Tibial nerve (tissue), 3 donors: ENCODE results near the gene CXCL10.

Experiments used
- CTCF ChIP-seq, 5 experiments: fragments of 200-600 bp in 3 of 5; fragments of 450-650 bp in 2 of 5; sonication (generic) in 3 of 5; IDR thresholded peaks; one replicate each; pipeline ENCODE4 v1.5.1; 2016 to 2019; ENCODE audit warnings: antibody characterized with exemption in 5 of 5, mild to moderate bottlenecking in 3 of 5, moderate library complexity in 2 of 5
- POLR2A ChIP-seq, 2 donors: fragments of 450-650 bp; IDR thresholded peaks; one replicate each; pipeline ENCODE4 v1.6.1; 2017; ENCODE audit warnings: antibody characterized with exemption in 2 of 2, mild to moderate bottlenecking in 2 of 2, moderate library complexity in 2 of 2

GRCh38 chr4:76066546-76066945 is 43.2 kb upstream of the CXCL10 start:
- no peak for TF ChIP-seq CTCF (IDR thresholded peaks at IDR 0.05)
- TF ChIP-seq POLR2A (IDR thresholded peaks at IDR 0.05), result no peak
